GM21390 (cell line): ENCODE data around the gene FOS.
"Not testable (repeated sequence)": the region's sequence is repeated elsewhere in the genome, so short reads cannot be mapped to it uniquely, and the experiment has no call there.

Experiments
- ATAC-seq: cut with Tn5 transposase; IDR thresholded peaks from one replicate; pipeline ENCODE4 v1.9.1; 2021; ENCODE audit not compliant: unreplicated experiment

Gene FOS

DNA sequence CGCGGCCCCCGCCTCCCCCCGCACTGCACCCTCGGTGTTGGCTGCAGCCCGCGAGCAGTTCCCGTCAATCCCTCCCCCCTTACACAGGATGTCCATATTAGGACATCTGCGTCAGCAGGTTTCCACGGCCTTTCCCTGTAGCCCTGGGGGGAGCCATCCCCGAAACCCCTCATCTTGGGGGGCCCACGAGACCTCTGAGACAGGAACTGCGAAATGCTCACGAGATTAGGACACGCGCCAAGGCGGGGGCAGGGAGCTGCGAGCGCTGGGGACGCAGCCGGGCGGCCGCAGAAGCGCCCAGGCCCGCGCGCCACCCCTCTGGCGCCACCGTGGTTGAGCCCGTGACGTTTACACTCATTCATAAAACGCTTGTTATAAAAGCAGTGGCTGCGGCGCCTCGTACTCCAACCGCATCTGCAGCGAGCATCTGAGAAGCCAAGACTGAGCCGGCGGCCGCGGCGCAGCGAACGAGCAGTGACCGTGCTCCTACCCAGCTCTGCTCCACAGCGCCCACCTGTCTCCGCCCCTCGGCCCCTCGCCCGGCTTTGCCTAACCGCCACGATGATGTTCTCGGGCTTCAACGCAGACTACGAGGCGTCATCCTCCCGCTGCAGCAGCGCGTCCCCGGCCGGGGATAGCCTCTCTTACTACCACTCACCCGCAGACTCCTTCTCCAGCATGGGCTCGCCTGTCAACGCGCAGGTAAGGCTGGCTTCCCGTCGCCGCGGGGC, at the start of gene FOS:
TSS of gene FOS (plus strand) at position 407 of the 731 bp plus-strand sequence. CDS start at position 562, 155 bp downstream.
- peak; percentile 81 for ATAC-seq

DNA sequence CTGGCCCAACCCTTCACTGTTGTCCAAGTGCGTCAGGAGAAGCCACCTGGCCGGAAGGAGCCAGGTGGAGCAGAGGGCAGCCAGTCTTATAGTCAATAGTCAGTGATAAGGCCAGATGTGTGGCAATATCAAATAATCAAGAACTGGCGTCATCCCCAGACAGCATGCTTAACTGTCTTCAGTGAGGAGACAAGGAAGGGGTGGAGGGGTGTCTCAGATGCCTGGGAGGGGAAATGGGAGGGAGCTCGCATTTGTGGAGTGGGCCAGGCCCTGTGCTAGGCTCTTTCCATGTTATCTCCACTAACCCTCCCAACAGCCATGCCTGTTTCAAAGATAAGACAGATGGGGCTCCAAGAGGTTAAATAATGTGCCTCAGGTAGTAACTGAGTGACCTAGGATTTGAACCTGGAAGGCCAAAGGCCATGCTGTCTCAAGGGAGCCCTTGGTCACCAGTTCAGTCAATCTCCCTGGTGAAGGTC, 48.9 kb upstream of the FOS start:
- ATAC-seq, result no peak

DNA sequence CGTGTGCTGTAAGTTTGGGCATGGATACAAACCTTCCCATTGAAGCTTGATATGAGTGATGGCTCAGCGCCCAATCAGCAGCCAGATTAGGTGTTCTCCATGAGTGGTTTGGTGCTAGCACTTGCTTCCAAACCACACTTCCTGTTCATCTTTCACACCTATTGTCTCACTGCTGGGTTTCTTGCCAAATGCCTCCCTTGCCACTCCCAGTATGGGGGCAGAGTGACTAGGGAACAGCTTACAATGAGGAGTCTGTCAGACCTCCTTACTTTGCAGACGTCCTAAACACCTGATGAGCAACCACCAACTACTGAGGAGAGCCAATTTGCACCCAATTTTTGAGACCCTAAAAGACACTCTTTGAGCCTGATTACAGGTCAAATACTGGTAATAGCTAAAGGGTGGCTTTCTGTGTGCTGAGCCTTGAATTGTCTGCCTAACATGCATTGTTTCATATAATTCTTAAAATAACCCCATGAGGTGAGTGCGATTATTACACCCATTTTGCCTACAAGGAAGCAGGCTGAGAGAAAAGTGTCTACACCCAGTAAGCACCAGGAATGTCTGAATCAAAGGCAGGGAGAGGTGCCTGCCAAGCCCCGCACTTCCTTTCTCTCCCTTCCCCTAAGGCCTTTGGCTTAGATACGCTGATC, 48.4 kb upstream of the FOS start:
- ATAC-seq, result peak; percentile 76

DNA sequence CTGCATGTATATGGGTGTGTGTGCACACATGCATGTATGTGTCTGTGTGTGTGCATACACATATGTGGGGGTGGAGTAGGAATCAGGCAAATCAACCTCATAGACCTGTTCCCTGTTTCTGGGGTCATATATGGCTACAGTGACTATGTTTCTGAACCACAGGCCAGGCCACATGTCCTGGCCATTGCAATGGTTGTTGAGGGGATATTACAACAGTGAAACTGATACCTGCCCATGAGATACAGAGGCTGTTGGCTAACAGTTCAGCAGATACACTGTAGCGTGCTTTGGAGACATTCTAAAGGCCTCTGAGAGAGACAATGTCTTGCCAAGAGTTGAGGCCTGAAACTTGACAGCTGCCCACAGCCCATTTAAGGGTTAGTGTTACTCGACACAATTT, 47.3 kb upstream of the FOS start:
- no peak for ATAC-seq

DNA sequence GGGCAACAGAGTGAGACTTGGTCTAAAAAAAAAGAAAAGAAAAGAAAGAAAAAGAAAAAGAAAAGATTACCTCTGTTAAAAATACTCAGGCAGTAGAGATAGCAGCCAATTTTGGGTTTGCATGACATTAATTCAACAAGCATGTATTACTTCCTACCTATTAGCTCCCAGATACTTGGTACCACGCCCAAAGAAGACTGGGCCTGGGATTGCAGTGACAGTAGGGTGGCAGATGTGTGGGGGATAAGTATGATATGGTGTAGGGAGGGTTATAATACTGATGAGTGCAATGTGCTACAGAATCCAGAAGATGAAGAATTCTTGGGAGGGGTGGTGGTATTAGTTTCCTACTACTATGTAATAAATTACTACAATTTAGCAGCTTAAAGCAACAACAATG, 46.4 kb upstream of the FOS start:
- no peak for ATAC-seq

DNA sequence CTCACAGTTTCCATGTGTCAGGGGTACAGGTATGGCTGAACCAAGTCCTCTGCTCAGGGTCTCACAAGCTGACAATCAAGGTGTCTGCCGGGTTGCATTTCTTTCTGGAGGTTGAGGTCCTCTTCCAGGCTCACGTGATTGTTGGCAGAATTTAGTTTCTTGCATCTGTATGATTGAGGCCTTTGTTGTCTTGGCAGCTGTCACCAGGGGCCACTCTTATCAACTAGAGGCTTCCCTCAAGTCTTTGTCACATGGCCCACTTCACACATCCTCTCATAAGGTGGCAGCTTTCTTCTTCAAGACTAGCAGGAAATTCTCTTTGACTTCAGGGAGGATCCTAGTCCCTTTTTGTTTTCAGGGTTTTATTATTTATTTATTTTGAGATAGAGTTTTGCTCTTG, 46.0 kb upstream of the FOS start:
- no peak for ATAC-seq

DNA sequence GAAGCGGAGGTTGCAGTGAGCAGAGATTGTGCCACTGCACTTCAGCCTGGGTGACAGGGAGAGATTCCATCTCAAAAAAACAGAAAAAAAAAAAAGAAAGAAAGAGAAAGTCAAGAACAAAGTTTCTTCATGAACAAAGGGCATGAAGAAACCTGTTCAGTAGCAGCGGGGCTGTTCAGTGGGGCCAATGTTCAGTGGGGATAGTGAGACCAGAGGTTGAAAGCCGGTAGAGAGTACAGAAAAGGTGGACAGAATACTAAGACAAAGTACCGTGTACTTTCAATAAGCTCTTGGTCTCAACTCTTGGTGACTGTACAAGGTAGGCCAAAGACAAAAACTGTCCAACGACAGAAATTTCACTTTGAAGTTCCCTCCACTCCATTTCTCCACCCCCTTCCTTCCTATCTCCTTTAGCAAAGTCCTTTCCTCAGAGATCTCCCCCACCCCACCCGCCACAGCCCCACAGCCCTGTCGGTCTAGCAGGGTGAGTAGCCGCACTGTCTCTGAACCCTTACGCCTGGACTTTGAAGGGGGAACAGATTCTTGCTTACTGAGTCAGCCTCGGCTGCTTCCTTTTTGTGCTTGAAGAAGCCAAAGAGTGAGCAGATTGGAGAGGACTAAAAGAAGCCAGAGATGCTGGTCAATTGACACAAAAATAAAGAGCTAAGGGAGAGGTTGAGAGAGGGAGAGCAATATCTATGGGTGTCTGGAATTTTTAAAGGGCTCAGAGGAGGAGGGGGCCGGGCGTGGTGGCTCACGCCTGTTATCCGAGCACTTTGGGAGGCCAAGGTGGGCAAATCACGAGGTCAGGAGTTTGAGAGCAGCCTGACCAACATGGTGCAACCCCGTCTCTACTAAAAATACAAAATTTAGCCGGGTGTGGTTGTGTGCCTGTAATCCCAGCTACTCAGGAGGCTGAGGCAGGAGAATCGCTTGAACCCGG, 44.2 kb upstream of the FOS start:
- no peak for ATAC-seq

DNA sequence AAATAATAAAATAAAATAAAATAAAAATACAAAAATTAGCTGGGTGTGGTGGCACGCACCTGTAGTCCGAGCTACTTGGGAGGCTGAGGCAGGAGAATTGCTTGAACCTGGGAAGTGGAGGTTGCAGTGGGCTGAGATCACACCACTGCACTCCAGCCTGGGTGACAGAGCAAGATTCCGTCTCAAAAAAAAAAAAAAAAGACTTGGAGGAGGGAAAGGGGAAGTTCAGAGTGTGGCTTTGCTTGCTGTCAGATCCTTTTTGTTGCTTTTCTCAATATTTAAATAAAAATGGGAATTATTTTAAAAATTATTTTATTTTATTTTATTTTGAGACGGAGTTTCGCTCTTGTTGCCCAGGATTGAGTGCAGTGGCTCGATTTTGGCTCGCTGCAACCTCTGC, 43.4 kb upstream of the FOS start:
- ATAC-seq, result not testable (repeated sequence)

DNA sequence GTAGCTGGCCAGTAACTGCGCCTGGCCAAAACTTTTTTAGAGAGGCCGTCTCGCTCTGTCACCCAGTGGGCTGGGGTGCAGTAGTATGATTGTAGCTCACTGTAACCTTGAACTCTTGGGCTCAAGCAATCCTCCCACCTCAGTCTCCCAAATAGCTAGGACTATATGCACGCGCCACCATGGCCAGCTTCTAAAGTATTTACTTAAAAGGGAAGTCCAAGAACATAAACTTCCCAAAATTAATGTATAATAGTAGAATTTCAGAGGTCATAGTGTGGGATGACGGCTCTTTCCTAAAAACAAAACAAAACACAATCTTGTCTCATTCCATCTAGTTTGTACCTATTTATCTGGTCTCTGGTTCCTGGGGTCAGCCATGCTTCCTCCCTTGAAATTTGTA, 42.2 kb upstream of the FOS start:
- no peak for ATAC-seq

DNA sequence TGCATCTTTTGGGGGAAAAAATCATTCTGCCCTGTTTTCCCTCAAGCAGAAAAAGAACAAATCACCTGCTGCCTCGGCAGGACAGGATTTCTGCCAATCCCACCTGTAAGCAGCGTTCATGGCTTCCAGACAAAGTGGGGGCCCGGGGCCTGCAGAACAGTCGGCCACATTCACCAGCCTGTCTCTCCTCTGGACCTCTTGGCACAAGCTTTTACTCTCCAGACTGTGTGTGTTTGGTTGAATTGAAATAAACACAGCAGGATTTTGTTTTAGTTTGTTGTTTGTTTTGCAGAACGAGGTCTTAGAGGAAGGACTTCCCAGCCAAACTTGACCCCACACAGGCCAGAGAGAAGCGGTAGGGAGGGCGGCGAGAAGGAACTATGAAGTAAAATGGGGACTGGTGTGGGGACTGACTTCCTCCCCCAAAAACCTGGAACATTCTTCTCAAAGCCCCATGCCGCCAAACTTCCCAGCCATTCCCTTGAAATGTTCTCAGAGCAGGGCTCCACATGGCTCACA, 41.7 kb upstream of the FOS start:
- no peak for ATAC-seq

DNA sequence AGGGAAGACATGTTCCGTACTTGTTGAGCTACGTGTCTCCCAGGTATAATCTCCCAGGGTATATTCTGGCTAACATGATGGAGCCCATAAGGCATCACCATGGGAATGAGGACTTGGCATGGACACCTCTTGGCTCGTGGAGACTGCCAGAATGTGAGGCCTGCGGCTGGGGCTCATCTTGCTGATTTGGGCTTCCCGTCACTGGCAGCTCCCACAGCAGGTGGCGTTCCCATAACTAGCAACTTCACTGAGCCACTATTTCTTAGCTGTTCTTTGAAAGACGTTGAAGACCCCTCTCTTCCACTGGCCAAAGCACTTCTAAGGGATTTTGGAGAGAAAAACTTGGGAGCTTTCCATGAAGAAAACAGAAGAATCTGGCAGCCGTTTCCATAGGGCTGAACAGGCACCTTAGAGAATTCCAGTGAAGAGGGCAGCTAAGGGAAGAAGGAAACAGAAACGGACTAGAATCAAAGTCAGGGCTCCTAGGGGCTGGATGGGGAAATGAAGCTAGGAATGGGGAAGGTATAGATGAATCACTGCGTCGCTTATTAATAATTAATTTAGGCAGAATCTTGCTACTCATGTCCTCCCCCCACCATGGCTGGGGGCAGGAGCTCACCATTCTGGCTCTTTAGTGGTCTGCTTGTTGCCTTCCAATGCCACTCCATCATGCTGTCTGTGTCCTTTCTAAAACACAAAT, 39.7 kb upstream of the FOS start:
- no peak for ATAC-seq

DNA sequence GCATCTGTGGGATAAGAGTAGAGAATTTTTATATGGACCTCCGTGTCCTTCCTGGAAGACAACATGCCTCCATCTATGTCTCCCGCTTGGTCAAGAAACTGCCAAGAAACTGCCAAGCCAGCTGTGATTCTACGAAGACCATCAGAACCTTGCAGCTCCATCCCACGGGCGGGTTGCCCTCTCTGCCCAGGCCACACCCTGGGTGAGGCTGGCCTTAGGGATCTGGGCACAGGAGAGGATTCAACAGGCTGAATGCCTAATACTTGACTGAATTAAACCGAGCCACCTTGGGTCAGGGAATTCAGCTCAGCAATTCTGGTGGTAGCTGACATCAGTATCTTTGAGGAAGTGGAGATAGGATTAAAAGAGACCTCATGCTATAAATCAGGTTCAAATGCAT, 37.8 kb upstream of the FOS start:
- ATAC-seq, result no peak

DNA sequence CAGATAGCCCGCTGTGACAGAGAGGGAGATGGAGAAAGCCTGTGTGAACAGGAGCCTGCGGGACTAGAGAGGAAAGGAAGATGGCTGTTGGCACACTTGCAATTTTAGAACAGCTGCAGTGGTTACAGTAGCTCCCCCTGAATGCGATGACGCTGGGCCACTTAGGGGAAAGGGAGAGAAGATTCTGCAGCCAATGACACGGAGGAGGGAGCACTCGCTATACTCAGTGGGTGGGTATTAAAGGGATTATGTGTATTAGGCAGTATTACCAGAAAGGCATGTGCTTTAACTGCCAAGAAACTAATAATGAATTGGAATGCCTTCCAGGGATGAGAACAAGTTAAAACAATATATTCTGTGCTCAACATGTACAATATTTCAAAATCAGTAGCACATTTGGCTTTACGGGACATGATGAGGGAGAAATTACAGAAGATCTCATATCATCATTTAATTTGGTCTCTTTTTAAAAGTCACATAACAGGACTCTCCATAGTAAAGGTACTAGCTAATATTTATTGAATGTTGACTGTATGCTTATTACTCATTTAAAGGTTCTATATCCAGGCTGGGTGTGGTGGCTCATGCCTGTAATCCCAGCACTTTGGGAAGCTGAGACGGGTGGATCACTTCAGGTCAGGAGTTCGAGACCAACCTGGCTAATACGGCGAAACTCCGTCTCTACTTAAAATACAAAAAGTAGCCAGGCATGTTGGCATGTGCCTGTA, 35.9 kb upstream of the FOS start:
- no peak for ATAC-seq

DNA sequence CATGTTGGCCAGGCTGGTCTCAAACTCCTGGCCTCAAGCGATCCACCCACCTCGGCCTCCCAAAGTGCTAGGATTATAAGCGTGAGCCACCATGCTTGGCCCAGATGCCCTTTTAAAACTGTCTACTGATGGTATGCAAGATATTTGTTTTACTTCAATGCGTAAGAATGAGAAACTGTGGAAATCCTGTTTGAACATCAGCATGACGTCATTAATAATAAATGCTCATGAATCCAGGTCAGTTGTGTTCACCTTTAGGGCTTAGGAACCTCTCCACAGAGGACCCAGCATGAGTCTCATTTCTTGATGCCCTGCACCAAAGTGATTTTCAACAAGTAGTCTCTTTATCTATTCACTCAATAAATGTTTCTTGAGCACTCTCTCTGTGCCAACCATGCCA, 34.5 kb upstream of the FOS start:
- no peak for ATAC-seq

DNA sequence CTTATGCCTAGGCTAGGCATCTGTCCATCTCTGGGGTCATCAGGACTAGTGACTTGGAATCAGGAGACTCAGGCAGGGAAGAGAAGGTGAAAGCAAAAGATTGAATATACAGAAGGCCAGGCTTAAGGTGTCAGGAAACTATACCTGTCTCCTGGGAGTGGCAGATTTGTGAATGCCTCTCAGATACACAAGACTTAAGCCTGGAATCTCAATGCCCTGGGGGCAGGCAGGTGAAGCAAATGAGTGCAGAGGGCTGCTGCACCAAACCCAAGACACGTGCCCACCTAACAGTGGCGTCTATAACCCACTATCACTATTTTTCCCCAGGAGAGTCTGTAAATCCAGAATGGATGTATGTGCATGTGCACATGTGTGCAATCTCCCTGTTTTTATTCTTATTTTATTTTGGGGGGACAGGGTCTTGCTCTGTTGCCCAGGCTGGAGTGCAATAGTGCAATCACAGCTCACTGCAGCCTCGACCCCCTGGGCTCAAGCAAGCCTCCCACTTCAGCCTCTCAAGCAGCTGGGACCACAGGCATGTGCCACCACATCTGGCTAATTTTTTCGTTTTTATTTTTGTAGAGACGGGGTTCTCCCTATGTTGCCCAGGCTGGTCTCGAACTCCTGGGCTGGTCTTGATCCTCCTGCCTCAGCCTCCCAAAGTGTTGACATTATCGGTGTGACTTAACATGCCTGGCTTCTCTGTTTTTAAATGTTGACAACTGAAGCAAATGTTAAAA, 31.9 kb upstream of the FOS start:
- no peak for ATAC-seq

DNA sequence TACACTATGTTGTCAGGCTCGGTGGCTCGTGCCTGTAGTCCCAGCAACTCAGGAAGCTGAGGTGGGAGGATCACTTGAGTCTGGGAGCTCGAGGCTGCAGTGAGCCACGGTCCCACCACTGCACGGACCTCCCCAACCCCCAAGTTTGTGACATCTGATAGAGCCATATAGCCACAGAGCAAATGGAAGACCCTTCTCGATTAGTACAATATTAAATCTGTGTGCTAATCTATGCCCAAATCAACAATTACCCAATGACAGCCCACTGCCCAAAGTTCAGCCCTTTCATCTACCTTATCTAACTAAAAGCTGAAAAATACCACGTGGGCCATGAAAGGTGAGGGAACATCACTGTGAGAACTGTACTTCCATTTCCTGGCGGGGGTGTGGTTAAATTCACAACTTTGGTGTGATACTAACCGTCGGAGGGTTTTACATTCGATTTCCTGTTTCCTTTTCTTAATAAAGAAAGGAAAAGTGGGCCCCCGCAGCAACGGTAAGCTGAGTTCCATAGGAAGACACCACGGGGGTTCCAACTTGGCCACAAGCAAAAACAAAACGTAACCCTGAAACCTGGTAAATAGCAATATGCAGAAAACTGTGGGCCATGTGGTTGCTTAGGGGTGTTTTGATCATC, 31.2 kb upstream of the FOS start:
- no peak for ATAC-seq

DNA sequence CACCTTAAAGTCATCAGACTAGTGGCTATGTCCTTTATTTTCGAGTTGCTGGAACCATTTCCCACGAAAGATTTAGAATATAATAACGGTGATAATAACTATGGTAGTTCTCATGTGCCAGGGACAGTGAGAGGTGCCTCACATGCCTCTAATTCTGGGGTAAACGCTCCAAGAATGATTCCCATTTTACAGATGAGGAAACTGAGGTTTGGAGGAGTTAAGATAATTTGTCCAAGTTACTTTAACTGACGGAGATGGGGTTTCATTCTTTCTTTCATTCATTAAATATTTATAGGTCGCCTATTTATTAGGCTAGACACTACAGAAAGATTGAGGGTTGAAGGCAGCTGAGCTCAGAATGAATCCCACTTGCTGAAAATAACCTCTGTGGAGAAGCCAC, 30.7 kb upstream of the FOS start:
- ATAC-seq, result no peak

DNA sequence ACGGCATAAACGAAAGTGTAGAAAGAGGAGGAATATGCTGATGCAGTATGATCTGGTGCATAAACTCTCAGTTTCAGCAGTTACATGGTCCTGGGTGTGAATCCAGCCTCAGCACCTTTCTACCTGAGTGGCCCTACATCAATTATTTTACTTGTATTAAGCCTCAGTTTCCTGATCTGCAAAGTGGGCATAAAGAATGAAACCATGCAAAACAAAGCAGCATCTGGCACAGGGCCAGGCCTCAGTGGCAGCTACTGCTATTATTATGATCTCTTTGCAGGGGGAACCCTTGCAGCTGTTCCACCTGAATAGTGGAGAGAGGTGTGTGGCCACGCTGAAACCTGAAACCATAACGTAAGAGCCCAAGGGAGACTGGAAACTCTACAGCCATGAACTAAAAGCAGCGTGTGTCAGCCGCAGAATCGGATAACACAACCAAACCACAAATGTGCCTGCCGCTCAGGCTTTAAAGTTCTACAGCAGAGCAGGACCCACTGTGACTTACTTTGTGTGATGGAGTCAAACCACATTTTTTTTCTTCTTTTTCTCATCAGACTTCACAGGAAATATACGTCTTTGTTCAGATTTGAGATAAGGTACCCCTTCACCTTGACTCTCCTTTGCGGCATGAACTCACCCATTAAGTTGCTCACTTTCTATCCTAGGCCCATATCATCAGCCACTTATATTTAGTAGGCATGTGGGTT, 29.2 kb upstream of the FOS start:
- ATAC-seq, result peak; percentile 82
